ENCODE data around the gene PROZ. TPM values are rescaled to one million over a fixed set of nuclear protein-coding genes. Genes with fewer than 3 reads are reported as not detected.

Gene PROZ
- total RNA-seq, 1 donor = not detected

GRCh38 chr13:113144255-113144629, 14.2 kb upstream of the PROZ start:
- Histone ChIP-seq H3K4me2 (ENCODE audit: insufficient read depth, low read length) (no peak overlapping the region), H3K9me3 (ENCODE audit: low read depth, low read length) (no peaks in the 10 kb centered on the region), H3K27ac (ENCODE audit: low read depth, low read length) (no peak overlapping the region), H3K27me3 (ENCODE audit: insufficient read depth, low read length) (peaks cover 2% of the 10 kb centered on the region), H3K79me2 (ENCODE audit: insufficient read depth, low read length) (no peaks in the 10 kb centered on the region), H4K20me1 (ENCODE audit: insufficient read depth, low read length) (no peaks in the 10 kb centered on the region), H2AFZ (ENCODE audit: low read length) (no peak overlapping the region), H3K4me3 (ENCODE audit: insufficient read depth, low read length) (no peak overlapping the region), H3K4me1 (ENCODE audit: insufficient read depth, low read length) (no peaks in the 10 kb centered on the region), H3K36me3 (ENCODE audit: insufficient read depth, low read length) (no peaks in the 10 kb centered on the region)
- no peak for DNase-seq (ENCODE audit: insufficient read length, low spot score, missing footprints)
- TF ChIP-seq CTCF (IDR thresholded peaks at IDR 0.05; ENCODE audit: extremely low read depth, low read depth, low read length) = no peak

- Histone ChIP-seq H3K4me2 (ENCODE audit: insufficient read depth, low read length) (no peak overlapping the region), H3K36me3 (ENCODE audit: insufficient read depth, low read length) (no peaks in the 10 kb centered on the region), H3K4me1 (ENCODE audit: insufficient read depth, low read length) (no peaks in the 10 kb centered on the region), H2AFZ (ENCODE audit: low read length) (no peak overlapping the region), H4K20me1 (ENCODE audit: insufficient read depth, low read length) (no peaks in the 10 kb centered on the region), H3K4me3 (ENCODE audit: insufficient read depth, low read length) (no peak overlapping the region), H3K79me2 (ENCODE audit: insufficient read depth, low read length) (no peaks in the 10 kb centered on the region), H3K27ac (ENCODE audit: low read depth, low read length) (no peak overlapping the region), H3K27me3 (ENCODE audit: insufficient read depth, low read length) (no peaks in the 10 kb centered on the region), H3K9me3 (ENCODE audit: low read depth, low read length) (no peaks in the 10 kb centered on the region)
- DNase-seq (ENCODE audit: insufficient read length, low spot score, missing footprints) = no peak
- no peak for TF ChIP-seq CTCF (IDR thresholded peaks at IDR 0.05; ENCODE audit: extremely low read depth, low read depth, low read length)
These were observed 13.0 kb upstream of the PROZ start for GRCh38 chr13:113145496-113145895.

GRCh38 chr13:113145911-113146598, 12.4 kb upstream of the PROZ start:
- no peaks in the 10 kb centered on the region for H3K27me3 ChIP-seq (ENCODE audit: insufficient read depth, low read length)
- no peaks in the 10 kb centered on the region for H3K36me3 ChIP-seq (ENCODE audit: insufficient read depth, low read length)
- no peaks in the 10 kb centered on the region for H3K4me1 ChIP-seq (ENCODE audit: insufficient read depth, low read length)
- no peaks in the 10 kb centered on the region for H4K20me1 ChIP-seq (ENCODE audit: insufficient read depth, low read length)
- no peak overlapping the region for H3K27ac ChIP-seq (ENCODE audit: low read depth, low read length)
- H3K4me3 ChIP-seq (ENCODE audit: insufficient read depth, low read length) = no peak overlapping the region
- peak; percentile 59 for DNase-seq (ENCODE audit: insufficient read length, low spot score, missing footprints)
- no peak overlapping the region for H3K4me2 ChIP-seq (ENCODE audit: insufficient read depth, low read length)
- no peak overlapping the region for H2AFZ ChIP-seq (ENCODE audit: low read length)
- TF ChIP-seq CTCF (IDR thresholded peaks at IDR 0.05; ENCODE audit: extremely low read depth, low read depth, low read length) = no peak
- no peaks in the 10 kb centered on the region for H3K9me3 ChIP-seq (ENCODE audit: low read depth, low read length)
- no peaks in the 10 kb centered on the region for H3K79me2 ChIP-seq (ENCODE audit: insufficient read depth, low read length)

GRCh38 chr13:113146750-113147149, 11.7 kb upstream of the PROZ start:
- H3K27me3 ChIP-seq (ENCODE audit: insufficient read depth, low read length) = no peaks in the 10 kb centered on the region
- no peaks in the 10 kb centered on the region for H3K36me3 ChIP-seq (ENCODE audit: insufficient read depth, low read length)
- H3K4me3 ChIP-seq (ENCODE audit: insufficient read depth, low read length) = no peak overlapping the region
- DNase-seq (ENCODE audit: insufficient read length, low spot score, missing footprints) = peak; percentile 26
- no peak overlapping the region for H2AFZ ChIP-seq (ENCODE audit: low read length)
- no peak overlapping the region for H3K27ac ChIP-seq (ENCODE audit: low read depth, low read length)
- no peaks in the 10 kb centered on the region for H3K4me1 ChIP-seq (ENCODE audit: insufficient read depth, low read length)
- no peaks in the 10 kb centered on the region for H3K9me3 ChIP-seq (ENCODE audit: low read depth, low read length)
- H4K20me1 ChIP-seq (ENCODE audit: insufficient read depth, low read length) = no peaks in the 10 kb centered on the region
- no peaks in the 10 kb centered on the region for H3K79me2 ChIP-seq (ENCODE audit: insufficient read depth, low read length)
- no peak for TF ChIP-seq CTCF (IDR thresholded peaks at IDR 0.05; ENCODE audit: extremely low read depth, low read depth, low read length)
- no peak overlapping the region for H3K4me2 ChIP-seq (ENCODE audit: insufficient read depth, low read length)

All from osteoblast (primary cell).